H1 (cell line): ENCODE measurements around the gene STX16.

Source experiments
- BRCA1 ChIP-seq: IDR thresholded peaks from 2 replicates; pipeline ENCODE4 v1.6.1; 2012; ENCODE audit warnings: low read depth, low read length, improper control_type of control experiment
- CHD7 ChIP-seq: fragments of 300-600 bp; sonication (generic); IDR thresholded peaks from 2 replicates; pipeline ENCODE4 v1.7.1; 2012; ENCODE audit warnings: low read length, moderate library complexity, mild to moderate bottlenecking, inconsistent platforms; ENCODE audit not compliant: insufficient replicate concordance
- CTCF ChIP-seq, 3 experiments: IDR thresholded peaks; 1 replicate in 2 of 3; 2 replicates in 1 of 3; pipeline versions ENCODE4 v1.5.1 to v1.6.1; 2011; ENCODE audit warnings: low read length in 3 of 3, mild to moderate bottlenecking in 3 of 3, inconsistent platforms in 2 of 3, low read depth in 1 of 3, moderate library complexity in 1 of 3; ENCODE audit not compliant: insufficient read depth in 1 of 3; ENCODE audit errors: control extremely low read depth in 1 of 3
- FOSL1 ChIP-seq: IDR thresholded peaks from 2 replicates; pipeline ENCODE4 v1.6.1; 2011; ENCODE audit warnings: mild to moderate bottlenecking, low read depth, low read length, moderate library complexity; ENCODE audit not compliant: insufficient read depth
- POLR2AphosphoS5 ChIP-seq: IDR thresholded peaks from 2 replicates; pipeline ENCODE4 v1.6.1; 2011; ENCODE audit warnings: low read depth, low read length
- SP1 ChIP-seq: IDR thresholded peaks from 2 replicates; pipeline ENCODE4 v1.6.1; 2011; ENCODE audit warnings: low read depth, low read length
- TEAD4 ChIP-seq: IDR thresholded peaks from 2 replicates; pipeline ENCODE4 v1.6.1; 2012; ENCODE audit warnings: low read depth, low read length, inconsistent platforms, mixed read lengths

GRCh38 chr20:58661598-58662473, 10.8 kb downstream of the STX16 start:
- TF ChIP-seq FOSL1 (no peak), TEAD4 (no peak), CTCF (IDR thresholded peaks at IDR 0.05; ENCODE audit: control extremely low read depth in 1 of 3, insufficient read depth in 1 of 3, low read depth in 1 of 3, low read length in 3 of 3) (no peak), SP1 (no peak), CHD7 (no peak), BRCA1 (no peak), POLR2AphosphoS5 (no peak)
